Measurements from ENCODE around the gene PLEKHM1.

The PLEKHM1 gene

DNA sequence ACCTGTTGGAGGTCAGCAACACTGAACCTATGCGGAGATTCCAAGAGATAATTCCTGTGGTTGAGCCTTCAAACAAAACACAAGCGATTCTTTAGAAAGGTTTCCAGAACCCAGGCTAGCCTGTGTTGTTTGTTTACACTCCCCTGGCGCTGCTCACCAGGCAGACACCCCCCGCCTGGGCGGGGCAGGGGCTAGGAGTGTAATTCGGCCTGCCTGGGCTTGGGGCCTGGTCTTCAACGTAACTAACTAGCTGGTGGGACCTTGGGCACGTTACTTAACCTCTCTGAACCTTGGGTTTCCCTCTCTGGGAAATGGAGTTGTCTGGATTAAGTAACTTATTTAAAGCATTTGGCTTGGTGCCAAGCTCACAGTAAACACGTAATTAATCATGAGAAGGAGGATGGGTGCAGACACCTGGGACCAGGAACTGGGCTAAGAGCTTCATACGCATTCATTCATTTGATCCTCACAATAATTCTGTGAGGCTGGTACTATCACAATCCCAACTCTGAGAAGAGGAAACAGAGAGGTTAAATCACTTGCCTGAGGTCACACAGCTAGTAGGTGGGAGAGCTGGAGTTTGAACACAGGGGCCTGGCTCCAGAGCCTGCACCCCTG, 50.3 kb downstream of the PLEKHM1 start:
- no peak for DNase-seq

DNA sequence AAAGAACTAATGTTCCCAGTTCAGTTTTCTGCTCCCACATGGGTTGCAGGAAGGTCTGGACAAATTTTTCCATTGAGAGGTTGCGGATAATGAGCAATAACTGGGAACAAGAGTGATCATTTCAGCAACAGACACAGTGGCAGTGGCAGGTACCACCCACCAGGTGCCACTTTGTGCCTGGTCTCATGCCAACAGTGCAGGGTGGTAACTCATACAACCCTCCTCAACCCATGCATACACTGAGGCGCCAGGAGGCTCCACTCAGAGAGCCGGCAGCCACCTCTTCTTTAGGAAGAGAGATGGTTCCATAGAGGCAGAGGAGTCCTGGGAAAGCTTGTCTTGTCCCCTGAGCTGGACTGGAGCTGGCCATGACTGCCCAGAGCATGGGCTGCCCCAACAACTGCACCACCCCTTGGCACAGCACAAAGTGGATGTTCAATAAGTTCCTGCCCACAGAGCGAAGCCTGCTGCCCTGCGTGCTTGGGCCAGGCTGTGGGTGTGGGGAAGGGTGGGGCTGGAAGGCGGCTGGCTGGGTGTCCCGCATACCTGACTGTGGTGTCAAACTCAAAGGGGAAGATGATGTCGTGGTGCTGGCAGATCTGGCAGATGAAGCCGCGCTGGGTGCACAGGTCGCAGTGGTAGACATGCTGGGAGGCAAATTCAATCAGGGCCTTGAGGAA, 51.5 kb downstream of the PLEKHM1 start:
- no peak for DNase-seq

DNA sequence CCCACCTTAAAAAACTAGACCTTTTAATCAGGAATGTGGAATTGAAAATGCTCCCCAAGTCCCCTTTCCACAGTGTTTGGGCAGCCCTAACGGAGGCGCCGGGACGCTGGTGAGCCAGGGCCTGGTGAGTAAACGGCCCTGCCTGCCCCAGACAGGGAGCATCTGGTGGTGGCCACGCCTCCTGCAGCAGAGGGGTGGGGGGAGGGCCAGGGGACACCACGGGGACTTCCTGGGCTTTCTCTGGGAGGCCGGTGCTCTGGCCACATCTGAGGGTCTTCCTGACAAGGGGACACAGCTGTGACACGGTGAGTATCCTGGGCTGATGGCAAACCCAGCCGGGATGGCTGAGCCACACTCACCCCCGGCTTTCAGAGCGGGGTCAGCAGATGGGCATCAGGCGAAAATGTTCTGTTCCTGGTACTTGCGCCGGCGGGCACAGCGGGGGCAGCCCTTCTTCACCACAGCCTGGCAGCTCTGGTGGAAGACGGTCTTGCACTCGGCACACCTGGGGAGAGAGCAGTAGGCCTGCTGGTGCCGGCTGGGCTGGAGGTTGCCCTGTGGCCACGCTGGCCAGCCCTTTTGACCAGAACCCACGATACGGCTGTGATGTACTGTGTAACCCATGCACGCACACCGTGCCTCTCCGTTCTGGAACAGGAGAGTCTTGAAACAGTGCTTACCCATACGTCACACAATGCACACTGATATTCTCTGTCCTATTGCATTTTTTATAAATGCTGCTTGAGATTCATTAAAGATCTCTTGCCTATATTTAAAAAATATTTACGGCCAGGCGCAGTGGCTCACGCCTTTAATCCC, 52.8 kb downstream of the PLEKHM1 start:
- DNase-seq = no peak

DNA sequence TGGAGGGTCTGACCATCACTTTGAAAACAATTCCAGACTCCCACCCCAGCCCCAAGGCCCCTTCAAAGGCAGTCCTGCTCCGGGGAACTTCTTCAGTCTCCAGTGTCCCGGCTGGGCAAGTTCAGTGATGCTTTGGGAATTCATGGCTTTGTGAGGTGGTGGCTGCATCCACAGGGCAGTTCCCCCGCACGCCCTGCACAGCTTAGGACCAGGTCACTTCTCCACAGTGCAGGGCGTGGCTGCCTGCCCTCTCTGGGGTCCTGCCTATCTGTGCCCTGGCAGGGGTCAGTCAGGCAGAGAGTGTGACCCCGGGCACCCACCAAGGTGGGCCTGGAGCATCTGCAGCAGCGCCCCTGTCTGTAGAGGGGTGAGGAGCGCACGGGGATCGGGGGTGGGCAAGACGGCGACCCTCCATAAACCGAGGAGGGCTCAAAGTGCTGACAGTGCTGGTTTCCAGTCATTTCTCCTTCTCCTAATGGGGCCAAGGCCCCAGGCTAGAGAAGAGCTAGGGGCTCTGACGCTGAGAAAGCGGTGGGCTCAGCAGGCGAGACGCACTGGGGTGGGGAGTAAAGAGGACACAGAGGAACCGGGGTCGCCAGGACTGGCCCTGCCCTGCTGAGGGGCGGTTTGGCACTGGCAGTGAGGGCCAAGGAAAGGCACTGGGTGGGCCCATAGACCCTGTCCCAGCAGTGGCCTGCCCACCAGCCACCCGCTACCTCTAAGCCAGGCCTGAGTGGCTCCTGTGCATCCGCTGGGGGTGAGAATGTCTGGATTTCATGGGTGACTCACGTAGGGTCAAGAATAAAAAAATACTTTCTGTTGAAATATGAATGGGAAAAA, 53.7 kb downstream of the PLEKHM1 start:
- no peak for DNase-seq

DNA sequence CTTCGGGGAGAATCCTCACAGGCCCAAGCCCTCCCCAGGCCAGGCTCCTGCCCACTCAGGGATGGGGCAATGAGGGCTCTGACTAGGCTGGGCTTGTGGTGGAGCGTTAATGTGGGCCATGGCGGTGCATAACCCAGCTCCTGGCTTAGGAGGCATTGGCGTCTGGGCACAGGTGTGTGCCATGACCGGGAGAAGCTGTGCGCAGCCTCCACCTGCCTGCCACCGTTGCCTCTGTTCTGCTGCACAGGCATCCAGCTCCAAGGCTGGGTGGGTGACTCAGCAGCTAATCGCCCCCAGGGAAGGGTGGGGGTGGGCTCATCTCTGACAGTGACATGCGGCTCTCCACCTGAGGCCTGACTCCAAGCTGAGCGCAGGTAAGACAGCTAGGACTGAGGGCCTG, 54.4 kb downstream of the PLEKHM1 start:
- DNase-seq = no peak

DNA sequence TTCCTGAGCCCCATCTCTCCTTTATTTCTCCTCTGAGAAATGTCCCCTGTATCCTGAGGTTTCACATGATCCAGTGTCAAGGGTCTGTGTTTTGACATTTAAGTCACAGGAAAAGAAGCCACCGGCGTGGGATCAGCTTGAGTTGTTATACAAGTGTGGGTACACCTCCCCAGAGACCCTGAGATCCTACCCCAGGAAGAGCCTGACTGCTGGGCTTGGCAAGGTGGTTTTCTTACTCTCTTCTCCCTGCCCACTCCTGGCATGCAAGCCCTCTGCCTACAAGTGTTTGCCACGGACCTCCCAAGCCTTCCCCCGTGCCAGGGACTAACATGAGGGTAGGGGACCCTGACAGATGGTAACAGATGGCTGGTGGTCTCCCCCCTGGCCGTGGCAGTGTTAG, 55.0 kb downstream of the PLEKHM1 start:
- no peak for DNase-seq

DNA sequence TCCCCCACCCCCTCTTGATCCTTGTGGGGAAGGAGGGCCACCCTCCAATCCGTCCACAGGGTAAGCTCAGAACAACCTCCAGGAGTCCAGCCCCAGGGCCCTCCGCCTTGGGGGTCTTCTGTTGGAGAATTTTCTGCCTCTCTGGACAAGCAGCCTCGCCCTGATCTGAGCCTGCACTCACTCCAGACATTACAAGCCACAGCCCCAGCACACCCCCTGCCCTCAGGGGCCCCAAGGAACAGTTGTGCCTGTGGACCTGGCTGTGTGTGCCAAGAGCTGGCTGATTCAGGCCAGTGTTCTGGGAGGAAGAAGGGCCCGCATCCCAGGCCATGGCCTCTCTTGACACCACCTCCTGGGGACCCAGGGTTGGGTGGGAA, 57.4 kb downstream of the PLEKHM1 start:
- no peak for DNase-seq

DNA sequence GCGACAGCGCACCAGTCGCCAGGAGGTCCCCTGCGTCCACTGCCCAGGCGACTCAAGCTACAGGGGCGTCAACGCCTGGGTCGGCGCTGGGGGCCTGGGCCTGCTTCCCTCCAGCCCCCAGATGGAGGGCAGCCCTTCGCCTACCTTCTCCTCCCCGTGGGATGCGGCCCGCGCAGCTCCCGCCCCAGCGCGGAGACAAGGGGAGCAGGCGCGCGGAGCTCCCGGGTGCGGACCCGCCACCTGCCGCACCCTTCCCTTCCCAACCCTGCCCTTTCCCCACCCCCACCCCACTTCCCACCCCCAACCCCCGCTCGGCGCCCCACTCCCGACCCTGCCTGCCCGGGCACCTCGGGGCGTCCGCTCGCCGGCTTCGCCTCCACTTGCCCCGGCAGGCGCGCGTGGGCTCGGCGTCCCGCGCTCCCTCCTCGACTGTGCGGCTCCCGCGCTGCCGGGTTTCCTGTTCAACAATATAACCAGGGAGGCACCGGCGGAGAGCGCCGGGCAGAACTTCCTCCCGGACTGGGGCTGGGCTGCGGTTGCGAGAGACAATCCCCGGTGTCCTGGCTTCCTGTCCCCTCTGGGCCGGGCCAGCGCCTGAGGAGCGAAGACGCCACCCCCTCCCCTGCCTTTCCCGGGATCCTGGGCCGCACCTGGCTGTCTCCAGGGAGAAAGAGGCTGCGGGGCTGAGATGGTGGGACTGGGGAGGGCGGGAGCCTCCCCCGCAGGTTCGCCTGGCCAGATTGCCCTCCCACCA, 57.9 kb downstream of the PLEKHM1 start, which contains the start of gene ARHGAP27:
ARHGAP27 (minus strand) TSS at position 466 of the 754 bp plus-strand sequence. CDS start 2,591 bp downstream, outside the sequence.
- no peak for DNase-seq

DNA sequence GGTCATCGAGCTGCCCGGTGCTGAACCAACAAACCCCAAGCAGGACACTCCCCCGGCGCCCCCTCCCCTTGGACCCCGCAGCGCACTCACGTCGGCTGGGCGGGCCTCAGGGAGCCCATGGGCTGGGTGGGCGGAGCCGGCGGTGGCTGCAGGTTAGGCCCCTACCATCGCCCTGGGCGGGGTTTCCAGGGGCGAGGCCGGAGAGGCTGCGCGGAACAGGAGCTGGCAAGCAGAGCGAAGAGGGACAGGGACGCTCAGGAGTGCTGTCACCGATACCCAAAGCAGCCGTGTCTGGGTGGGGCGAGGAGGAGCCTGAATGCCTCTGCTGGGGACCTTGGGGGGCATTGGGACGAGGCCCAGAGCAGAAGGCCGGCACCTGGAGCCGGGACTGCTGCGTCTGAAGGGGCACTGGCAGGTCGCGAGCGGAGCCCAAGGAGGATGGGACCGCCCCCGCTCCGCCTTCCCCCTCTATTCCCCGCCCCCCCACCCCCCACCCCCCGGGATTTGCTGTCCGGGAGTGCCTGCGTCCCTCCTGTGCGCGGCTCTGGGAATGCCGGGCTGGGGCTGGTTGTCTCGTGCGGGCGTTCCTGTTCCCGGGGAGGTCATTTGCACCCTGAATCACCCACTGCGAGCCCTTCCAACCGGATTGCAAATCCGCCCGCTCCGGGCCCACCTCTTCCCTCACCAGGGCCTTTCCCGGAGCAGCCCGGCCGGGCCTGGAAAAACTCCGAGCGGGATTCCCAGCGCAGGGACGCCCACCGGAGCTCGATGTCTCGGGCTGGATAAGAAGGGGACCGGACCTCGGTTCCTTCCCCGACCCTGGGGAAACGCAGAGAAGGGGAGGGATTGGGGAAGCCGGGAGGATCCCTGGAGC, 58.8 kb downstream of the PLEKHM1 start:
- no peak for DNase-seq

DNA sequence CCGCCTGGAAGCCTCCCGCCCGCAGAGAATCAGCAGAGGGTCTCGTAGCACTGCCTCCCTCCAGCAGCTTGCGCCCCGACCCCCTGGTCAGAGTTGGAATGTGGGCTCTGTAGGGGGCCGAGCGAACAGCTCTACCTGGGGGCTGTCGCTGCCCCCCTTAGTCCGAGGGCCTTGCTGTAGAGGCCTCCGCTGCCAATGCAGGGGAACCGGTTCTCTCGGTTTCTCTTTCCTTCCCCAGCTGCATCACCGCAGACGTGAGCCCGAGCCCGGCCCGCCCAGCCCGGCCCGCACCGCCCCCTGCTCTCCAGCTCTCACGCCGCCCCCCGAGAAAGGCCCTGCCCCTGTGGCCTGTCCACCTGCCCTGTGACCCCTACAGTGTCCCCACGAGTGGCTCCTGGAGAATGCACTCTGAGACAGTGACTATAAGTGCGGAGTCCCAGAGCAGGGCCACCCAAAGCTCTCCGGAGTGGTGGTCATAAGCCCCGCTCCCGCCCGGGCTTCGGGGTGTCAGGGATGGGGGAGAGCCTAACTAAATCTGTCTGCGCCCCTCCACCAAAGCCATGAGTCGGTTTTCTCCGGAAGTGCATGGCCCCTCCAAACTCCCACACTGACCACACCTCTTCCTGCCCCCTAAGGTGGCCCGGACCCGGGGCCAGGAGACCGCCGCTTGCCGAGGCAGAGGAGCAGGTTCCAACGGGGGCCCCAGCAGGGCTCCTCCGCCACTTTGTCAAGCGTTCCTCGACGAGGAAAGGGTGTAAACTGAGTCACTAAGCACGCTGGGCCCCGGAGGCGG, 59.6 kb downstream of the PLEKHM1 start:
- no peak for DNase-seq

DNA sequence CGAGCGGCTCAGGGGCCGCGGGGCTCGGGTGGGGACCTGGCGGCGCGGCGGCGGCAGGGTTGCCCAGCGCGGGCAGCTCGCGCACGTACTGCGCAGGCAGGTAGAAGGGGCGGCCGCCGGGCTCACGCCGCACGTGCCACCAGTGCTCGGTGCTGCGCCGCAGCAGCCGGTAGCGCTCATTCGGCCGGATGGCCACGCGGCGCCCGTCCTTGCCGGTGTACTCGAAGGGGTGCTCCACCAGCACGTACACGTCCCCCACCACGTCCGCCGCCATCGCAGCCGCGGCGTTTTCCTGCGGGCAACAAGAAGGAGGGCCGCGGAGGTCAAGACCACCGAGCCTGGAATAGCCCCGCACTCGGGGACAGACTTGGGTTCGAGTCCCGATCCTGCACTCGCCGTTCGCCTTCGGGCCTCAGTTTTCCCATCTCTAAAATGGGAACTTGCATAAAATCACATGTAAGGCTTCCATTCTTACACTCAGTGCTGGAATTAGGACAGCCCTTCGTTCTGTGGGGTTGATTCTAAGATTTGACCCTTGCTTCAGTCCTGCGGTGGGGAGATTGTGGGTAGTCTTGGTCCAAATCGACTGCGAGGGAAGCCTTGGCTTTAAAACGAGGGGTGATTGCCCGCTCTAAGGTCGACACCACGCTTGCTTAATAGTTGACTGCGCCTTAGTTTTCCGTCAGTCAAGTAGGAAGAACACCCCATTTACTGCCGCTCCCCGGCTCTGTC, 60.3 kb downstream of the PLEKHM1 start:
- no peak for DNase-seq

DNA sequence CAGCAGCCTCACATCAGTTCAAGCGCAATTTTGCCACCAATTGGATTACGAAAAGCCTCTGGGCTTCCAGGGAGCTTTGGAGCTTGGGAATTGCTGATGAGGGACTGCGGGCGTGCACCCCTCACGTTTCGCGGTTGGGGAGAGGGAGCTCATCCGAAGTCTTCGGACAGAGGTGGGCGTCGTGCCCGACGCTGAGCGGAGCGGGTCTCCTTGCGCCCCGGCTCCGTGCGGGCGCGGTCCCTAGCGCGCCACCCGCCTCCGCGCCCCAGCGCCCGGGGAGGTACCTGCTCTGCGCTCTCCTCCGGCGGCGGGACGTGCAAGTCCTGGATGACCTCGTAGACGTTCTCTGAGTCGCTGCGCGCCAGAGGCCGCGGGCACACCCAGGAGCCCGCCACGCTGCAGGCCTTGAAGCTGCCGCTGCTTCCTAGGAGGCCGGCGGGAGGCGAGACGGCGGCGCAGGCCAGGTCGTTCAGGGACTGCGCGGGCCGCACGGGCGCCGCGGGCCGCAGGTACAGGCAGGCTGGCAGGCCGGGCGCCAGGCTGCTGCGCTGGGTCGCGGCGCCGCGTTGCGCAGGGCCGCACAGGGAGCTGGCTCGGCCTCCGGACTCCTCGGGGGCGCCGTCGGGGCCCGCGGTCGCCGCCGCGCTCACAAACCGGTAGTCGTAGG, 61.0 kb downstream of the PLEKHM1 start:
- DNase-seq = no peak

DNA sequence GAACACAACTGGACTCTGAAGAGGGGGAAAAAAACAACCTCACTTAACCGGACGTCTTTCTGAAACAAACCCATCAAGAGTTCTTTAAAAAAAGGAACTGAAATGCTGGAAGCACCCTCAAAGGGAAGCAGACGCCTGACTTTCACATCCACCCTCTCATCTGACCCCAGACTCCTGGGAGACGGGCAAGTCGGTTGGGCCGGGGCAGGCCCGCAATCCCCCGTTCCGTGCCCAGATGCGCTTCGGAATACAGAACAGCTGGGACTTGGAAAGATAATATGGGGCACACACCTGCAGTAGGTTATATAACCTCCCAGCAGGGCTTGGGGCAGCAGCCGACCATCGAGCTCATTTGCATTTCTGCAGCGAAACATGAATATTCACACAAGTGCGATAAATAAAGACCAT, 61.6 kb downstream of the PLEKHM1 start:
- DNase-seq = no peak

DNA sequence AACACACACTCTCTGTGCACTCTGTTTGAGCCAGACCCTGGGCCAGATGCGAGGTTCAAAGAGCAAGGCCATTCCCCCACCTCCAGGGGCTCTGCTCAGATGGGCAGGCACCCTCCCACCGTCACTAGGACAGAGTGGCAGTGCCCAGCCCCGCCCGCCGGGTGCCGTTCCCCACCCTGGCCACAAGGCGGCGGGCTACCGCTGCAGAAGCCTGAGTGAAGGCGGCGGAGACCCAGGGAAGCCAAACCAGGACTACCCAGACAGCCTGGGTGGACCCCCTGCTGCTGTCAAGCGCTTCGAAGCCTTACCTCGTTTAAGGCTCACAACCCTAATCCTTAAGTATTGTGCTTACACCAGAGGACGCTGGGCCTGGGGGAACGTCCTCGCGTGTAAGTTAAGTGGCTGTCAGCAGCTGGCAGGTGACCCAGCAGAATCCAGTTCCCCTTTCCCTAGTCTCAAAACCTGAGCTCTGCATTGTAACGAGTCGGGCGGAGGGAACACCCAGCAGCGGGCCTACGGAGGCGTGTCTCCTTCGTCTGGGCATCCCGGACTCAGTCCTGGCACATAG, 62.4 kb downstream of the PLEKHM1 start:
- no peak for DNase-seq

DNA sequence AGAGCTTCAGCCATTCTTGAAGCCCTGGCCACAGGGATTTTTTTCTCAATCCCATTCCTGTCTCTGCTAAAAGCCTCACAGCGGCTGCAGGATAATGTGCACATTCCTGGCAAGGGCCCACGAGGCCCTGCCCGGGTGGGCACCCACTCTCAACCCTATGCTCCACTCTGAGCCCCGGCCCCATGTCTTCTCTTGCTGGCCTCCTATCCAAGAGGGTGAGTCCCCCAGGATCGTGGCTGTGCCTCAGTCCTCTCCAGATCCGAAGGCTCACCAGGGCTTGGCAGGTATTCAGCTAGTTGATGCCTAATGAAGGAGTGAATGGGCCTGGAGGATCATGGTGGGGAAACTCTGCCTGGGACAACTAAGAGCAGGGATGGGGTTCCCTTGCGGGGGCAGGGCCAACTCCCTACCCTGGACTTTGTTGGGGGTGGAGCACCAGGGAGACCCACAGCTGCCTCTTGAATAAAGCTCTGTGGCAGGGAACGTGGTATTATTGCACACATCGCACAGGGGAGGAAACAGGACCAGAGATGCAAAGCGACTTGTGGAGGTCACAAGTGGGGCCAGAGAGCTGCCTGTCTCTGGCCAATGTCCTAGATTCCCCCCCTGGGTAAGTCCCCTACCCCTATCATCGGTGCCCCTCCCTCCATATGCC, 63.2 kb downstream of the PLEKHM1 start:
- no peak for DNase-seq

DNA sequence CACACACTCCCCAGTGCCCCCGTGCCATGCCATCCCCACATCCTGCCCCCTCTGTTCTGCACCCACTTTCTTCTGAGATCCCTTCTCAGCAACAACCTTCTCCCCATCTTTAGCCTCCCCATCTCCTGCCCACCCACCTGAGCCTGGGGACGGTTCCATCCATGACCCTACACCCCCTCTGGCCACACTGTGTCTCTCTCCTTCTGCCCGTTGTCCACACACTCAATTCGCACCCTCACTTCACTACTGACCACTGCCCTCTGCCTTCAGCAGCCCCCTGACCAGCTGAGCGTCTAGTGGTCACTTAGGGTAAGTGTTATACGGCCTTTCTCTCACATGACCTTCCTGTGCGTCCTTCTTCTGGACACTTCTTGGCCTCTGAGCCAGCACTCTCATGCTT, 64.0 kb downstream of the PLEKHM1 start:
- no peak for DNase-seq

DNA sequence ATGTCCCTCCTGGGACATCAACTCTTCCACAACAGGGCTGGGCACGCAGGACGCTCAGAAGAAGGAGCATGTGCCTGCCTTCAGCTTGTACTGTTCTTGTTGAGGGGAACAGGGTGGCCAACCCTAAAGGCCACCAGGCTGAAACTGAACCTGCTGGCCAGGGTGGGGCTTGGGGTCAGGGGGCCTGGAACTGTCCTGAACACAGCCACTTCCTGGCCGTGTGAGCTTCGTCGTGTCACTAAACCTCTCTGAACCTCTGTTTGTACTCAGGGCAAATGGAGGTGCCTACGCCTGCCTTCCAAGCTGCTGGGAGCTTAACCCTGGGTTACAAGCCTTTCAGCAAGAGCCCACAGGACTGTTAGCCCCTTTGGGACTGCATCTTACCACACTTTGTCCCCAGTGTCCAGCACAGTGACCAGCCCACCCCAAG, 64.5 kb downstream of the PLEKHM1 start:
- DNase-seq = no peak

Data from GOT3 (cell line).